NCI-H1092 treated with DMSO at 0.1 percent for 48 hours (cell line): ENCODE results near the gene VPS11.
A peak's percentile ranks its signal among the peaks of the same experiment; 100 is the strongest.
"Not testable (repeated sequence)": the region's sequence is repeated elsewhere in the genome, so short reads cannot be mapped to it uniquely, and the experiment has no call there.

Experiments used
- DNase-seq: peaks from one replicate; lab custom pipeline; 2025; lab: John Stamatoyannopoulos, UW

VPS11 gene

DNA sequence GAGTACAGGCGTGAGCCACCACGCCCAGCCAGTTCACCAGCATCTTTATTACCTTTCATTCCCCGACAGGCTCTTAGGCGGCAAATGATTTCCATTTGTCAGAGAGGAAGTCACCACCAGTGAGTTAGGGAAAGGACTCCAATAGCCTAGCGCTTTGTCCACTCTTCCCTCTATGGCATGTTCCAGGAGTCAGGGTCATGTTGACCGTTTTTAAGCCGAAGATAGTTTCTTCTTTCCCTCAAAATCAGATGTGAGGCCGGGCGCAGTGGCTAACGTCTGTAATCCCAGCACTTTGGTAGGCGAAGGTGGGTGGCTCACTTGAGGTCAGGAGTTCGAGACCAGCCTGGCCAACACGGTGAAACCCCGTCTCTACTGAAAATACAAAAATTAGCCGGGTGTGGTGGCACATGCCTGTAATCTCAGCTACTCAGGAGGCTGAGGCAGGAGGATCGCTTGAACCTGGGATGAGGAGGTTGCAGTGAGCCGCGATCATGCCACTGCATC lies 35.6 kb downstream of the VPS11 start:
- DNase-seq, result not testable (repeated sequence)

DNA sequence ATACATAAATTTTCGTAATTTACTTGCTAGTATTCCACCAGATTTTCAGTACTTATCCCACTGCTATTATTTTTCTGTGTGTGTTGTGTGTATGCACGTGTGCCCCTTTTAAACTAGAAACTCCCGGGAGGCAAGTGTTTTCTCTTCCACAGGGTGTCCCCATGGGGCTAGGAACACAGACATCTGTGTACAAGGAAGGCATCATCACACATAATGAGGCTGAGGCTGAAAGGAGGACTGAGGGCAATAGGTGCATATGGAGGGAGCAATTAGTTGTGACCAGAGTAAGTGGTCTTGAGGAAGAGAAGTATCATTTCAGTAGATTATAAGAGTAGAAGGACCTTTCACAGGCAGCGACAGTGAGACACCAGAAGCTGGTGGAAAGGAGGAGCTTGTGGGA lies 36.2 kb downstream of the VPS11 start:
- DNase-seq, result peak; percentile 36

DNA sequence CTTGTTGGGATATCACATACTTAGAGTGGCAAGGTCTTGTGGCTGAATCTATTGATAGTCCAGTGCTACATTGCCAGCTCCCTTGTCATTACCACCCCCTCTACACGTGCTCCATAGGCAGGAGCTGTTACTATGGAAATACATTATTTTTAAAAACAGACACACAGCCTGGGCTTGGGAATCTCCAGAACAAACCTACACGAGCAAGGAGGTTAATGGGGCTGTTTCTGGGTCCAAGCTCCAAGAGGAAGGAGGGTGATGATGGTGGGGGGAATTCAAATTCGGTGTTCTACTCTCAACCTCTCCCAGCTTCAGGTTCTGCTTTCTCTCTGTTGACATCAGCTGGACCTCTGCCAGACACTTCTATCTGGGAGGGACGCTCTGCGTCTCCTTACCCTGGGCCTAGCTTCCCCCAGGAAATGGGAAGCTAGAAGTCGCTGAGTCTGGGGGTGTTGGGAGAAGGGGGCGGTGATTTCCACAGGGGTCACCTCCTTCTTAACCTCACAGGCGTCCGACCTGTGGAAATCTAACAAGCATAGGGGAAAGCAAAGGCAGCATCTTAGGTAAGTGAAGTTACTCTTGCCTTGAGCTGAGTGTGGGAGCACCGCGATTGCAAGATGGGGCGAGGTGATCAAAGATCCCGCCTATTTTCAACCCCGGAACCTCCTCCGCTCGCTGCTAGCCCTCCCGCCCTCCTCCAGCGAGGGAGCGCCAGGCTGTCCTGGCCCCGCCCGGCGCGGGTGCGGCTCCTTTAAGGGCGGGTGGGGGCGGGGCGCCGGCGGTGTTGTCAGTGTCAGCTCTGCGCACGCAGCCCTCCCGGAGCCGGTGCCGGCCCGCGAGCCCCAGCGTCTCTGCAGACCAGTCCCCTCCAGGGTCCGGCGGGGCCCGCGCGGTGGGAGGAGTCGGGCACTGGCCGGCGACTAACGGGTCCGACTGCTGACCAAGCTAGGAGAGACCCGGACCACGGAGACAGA lies 39.2 kb downstream of the VPS11 start, which contains the start of gene C2CD2L:
Gene C2CD2L (plus strand): TSS at position 781 of the 974 bp plus-strand sequence. CDS start 398 bp downstream, outside the sequence.
- peak; percentile 84 for DNase-seq

DNA sequence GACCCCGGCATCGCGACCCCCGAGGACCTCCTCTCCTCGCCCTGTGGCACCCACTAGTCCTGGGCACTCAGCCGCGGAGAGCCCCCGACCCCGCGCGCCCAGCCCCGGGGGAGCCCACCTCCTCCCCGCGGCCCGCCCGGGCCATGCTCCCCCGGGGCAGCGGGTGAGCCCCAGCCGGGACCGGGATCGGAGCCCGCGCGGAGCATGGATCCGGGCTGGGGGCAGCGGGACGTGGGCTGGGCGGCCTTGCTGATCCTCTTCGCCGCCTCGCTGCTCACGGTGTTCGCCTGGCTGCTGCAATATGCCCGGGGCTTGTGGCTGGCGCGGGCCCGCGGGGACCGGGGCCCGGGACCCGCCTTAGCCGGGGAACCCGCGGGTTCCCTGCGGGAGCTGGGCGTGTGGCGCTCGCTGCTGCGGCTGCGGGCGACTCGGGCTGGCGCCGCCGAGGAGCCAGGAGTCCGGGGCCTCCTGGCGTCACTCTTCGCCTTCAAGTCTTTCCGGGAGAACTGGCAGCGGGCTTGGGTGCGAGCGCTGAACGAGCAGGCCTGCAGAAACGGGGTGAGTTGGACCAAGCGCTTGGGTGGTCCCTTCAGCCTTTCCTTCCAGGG lies 40.0 kb downstream of the VPS11 start:
- no peak for DNase-seq

DNA sequence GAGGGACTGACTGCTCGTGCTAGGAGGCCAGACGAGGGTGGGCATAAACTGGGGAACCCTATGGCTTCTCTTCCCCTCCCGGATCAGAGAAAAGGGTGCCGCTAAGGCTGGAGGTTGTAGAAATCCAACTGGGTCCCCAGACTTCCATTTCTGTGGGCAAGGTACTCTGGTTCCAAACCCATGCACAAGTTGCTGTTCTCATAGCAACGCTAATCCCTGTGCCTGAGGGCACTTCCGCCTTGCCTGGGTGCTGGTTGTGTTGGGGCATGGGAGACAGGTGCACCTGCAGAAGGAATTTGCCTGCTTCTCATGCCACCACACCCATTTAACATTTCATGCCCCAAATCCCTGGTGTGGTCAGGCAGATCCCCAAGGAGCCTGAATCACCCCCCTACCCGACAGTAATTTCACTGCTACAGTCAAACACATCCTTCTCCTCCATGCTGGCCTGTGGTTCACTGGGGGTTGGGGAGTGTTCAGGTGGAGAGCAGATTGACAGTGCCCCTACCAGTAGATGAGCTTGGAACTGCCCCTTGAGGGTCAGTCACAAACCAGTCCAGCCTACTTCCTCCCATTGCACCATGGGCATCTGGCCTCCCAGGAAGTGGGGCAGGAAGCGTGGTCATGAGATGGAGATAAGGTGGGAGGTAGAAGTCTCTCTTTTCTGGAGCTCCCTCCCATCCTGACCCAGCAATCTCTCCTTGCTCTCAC lies 40.7 kb downstream of the VPS11 start:
- DNase-seq, result peak; percentile 28

DNA sequence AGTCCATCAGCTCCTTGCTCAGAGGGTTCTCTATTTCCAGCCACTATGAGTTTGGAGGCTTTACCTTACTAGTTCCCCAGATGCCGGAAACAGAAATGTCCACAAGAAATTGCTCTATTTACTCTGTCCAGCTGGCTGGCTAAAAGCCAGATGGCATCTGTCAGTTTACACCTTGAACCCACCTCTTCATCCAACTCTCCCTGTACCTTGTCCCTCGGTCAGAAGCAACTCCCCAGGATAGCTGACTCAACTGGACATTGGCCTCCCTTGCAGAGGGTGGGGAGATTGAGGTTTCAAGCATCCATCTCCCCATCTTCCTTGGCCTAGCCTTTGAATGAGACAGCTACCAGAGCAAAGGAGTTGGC lies 41.2 kb downstream of the VPS11 start:
- DNase-seq, result no peak

DNA sequence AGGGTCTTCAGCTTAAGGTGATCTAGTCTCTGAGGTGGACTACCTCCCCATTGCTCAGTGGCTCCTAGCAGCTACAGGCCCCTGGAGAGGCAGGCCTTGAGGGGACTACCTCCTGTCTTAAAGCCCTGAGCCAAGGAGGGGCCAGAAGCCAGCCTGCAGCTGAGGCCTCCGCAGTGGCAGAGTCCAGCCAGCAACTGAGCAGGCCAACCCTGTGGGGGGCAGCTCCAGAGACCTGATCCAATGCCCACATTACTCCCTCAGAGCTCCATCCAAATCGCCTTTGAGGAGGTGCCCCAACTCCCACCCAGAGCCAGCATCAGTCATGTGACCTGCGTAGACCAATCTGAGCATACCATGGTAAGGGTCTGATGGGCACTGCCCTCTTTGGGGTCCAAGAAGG lies 42.2 kb downstream of the VPS11 start:
- no peak for DNase-seq

DNA sequence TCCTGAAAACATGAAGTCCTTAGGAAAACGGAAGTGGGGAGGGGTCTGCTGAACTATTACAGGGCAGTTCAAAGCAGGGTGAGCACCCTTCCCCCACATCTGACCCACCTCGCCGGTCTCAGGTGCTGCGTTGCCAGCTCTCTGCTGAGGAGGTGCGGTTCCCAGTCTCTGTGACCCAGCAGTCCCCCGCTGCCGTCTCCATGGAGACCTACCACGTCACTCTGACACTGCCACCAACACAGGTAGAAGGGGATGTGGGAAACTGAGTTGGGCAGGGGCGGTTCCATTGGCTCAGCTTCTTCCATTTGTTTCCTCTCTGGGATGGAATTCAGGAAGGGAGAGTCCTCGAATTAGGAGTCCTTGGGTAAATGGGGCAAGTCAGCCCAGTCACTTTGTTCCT lies 42.8 kb downstream of the VPS11 start:
- no peak for DNase-seq

DNA sequence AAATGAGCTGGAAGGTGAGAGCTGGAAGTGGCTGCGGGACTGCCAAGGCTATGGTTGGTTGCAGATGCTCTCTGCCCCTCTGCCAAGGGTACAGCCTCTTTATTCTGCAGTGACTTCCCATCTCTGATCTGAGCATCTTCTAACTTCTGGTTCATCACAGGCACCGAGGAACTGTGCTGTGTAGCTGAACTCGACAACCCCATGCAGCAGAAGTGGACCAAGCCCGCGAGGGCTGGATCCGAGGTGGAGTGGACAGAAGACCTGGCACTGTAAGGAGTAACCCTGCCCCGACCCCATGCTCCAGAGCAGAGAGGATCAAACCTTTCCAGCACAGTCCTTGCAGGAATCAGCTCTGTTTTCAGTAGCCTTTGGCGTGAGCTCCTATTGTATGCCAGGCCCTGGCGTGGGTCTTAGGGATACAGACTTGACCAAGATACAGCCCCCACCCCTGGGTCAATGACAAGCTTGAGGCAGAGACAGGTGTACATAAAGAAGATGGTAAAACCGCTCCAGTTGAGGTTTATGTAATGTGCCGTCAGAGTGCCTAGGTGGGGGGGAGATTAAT lies 43.8 kb downstream of the VPS11 start:
- no peak for DNase-seq

DNA sequence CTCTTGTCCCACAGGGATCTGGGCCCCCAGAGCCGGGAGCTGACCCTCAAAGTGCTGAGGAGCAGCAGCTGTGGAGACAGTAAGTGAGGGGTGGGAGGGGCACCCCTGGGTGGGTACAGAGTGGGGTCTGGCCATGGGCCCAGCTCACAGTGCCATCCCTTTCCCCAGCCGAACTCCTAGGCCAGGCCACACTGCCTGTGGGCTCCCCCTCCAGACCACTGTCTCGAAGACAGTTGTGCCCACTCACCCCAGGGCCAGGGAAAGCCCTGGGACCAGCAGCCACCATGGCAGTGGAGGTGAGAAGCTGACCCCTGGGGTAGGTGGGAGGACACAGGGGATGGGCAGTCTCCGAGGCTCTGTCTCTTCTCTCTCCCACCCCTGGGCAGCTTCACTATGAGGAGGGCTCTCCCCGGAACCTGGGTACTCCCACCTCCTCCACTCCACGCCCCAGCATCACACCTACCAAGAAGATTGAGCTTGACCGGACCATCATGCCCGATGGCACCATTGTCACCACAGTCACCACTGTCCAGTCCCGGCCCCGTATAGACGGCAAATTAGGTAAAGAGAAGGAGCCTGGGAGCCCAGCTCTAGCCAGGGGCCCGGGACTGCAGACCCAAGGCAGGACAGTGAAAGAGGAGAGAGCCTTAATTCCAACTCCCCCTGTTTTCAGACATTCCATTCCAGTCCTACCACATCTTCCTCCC lies 44.8 kb downstream of the VPS11 start:
- DNase-seq, result no peak

DNA sequence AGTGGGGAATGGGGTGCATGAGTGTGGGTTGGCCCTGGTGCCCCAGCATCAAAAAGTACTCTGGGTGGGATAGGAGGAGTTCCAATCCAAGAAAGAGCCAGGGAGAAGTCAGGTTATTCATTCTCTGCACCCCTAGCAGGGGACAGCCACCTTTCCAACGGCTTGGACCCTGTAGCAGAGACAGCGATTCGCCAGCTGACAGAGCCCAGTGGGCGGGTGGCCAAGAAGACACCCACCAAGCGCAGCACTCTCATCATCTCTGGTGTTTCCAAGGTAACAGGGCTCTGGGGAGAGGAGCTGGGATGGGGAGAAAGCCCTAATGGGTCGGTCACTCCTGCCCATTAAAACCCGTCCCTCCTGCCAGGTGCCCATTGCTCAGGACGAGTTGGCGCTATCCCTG lies 46.1 kb downstream of the VPS11 start:
- DNase-seq, result no peak

DNA sequence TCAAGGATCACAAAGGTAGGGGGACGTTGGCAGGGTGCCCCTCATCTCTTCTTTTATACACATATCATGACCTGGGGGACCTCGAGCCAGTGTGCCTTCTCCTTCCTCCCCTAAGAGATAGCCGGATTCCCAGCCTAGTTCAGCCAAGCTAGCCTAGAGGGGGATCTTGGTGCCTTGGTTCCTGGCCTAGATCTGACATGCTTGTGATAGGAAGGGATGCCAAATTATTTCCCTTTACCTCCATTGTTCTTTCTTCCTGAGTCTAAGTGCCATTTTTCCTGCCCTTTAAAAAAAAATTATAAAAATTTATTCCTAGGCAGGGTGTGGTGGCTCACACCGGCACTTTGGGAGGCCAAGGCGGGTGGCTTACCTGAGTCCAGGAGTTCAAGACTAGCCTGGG lies 46.7 kb downstream of the VPS11 start:
- no peak for DNase-seq

DNA sequence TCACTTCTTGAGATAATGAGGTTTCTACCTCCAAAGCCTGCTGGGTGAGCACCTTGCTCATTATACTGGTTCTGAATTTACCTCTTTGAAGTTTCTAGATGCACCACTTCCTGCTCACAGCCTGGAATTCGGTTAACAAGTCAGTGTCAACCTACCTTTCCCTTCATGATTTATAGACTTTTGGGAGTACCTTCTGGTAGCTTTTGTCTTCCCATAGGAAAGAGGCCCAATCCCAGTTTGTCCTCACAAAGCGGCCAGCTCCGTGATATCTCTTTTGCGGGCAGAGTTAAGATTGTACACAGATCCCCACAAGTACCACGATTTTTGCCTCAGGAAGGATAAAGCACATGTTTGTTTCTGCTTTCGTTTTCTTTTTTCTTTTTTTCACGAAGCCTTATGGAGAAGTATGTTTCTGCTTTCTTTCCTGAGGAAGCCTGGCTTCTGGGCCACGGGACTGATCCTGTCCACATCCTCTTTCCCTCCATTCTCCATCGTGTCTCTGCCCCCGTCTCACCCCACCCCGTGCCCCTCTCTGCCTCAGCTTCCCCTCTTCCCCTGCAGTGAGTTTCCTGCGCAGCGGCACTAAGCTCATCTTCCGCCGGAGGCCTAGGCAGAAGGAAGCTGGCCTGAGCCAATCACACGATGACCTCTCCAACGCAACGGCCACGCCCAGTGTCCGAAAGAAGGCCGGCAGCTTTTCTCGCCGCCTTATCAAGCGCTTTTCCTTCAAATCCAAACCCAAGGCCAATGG lies 48.0 kb downstream of the VPS11 start:
- no peak for DNase-seq

DNA sequence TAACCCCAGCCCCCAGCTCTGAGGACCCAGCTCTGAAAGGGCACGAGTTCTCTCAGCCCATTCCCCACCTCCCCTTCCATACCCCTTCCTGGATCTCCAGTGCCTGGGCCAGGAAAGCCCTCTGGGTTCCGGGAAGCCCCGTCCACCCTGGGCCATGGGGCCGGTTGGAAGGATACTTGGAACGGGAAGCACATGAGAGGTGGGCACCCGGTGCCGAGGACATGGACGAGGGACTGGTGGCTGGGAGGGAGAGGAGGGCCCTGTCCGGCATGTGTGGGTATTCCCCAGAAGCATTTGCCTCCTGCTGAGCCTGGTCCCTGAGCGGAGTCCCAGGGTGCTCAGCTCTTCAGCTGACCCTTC lies 48.6 kb downstream of the VPS11 start:
- no peak for DNase-seq

DNA sequence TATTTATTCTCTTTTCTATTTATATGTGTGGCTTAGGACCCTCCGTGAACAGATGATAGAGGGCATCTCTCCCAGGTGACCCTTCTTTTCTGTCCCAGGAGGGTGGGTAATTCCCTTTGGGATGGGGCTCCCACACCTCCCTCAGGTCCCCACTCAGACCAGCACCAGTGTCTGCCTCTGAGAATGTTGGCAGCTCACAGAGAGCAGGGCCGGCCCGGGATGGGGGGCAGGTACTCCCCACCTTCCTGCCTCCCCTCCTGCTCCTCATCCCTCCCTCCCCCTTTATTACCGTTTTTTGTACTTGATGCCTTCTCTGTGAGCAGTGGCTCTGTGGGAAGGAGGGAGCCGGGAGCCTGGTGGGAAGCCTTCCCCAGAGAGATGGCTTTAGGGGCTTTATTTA lies 49.0 kb downstream of the VPS11 start:
- DNase-seq, result no peak

DNA sequence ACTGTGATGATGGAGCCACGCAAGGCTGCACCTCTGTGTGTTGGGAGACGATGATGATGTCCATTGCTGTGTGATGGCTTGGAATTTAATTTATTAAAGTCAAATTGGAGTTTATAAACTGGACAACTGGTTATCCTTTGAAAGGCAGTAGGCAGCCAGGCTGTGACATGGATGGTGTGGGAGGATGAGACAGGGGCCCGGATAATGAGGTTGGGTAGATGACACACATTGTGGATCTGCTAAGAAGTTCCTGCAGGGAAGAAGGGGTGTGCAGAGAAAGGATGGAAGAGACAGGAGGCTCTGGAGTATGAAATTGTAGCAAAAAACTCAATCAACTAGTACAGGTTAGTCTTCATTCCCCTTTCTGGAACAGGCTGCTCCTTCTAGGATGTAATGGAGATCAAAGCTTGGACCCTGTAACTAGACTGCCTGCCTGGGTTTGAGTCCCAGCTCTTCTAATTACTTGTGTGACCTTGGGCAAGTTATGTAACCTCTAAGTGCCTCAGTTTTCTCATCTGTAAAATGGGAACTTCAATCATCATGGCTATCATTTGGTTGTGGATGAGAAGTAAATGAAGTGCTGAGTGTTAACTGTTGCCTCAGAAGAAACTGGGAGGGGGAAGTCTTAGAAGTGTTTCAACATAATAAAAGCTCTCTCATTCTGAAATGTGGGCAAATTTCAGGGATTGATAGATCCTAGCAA lies 49.5 kb downstream of the VPS11 start:
- DNase-seq, result no peak

DNA sequence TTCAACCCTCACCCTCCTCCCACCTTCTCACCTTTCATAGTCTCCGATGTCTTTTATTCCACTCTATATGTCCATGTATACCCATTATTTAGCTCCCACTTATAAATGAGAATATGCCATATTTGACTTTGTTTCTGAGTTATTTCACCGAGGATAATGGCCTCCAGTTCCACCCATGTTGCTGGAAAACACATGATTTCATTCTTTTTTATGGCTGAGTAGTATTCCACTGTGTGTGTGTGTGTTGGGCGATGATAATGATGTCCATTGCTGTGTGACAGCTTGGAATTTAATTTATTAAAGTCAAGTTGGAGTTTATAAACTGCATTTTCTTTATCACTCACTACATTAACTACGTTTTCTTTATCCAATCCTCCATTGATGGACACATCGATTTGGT lies 50.6 kb downstream of the VPS11 start:
- no peak for DNase-seq

DNA sequence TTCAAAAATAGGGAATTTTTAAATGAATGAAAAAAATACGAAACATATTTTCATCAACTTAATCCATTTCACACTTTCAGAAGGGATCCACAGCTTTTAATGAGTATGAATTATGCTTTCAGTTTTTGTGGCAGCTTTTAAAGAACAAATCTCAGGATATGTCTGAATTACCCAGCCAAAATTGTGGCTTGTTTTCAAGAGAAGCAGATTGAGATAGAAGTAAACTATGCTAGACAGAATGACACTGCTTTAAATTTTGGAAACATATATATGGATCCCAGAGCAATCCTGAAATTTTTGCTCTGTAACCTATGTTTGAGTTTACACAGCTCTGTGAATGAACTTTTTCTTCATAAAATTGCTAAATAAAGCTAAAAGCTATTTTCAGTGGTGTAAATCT lies 51.3 kb downstream of the VPS11 start:
- DNase-seq, result no peak

DNA sequence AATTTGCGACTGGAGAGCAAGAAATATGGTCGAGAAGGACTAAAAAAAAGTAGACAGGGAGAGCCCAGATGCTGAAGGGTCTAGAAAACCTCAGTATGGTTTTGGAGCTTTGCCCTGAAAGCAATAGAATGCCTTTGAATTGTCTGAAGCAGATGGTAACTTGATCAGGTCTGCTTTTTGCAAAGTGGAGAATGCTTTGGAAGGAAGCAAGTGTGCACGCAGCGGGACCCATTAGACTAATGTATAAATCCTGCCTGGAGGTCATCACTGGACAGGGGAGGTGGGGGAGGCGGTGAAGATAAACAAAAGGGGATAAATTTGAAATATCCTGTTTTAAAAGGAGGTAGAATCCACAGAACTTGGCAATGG lies 53.0 kb downstream of the VPS11 start:
- peak; percentile 92 for DNase-seq
